WERI-Rb-1 (cell line): ENCODE data around the gene CAPRIN2.

ENCODE experiments used
- DNase-seq: peaks from one replicate; pipeline ENCODE4 v3.0.0-alpha.2; 2020
- H3K27ac ChIP-seq: fragments of 250-450 bp; sonication (Bioruptor Pico); 2 replicates; pipeline ENCODE4 v1.5.1; 2020; ENCODE audit warnings: mild to moderate bottlenecking, moderate library complexity
- H3K27me3 ChIP-seq: fragments of 250-450 bp; sonication (Bioruptor Pico); 2 replicates; pipeline ENCODE4 v1.5.1; 2021; ENCODE audit warnings: mild to moderate bottlenecking, low read depth, moderate library complexity; ENCODE audit not compliant: insufficient read depth, severe bottlenecking
- H3K36me3 ChIP-seq: fragments of 250-450 bp; sonication (Bioruptor Pico); 2 replicates; pipeline ENCODE4 v1.5.1; 2020; ENCODE audit warnings: mild to moderate bottlenecking, moderate library complexity
- H3K4me3 ChIP-seq: 2 replicates; pipeline ENCODE4 v1.5.1; 2011; ENCODE audit warnings: low read depth, mild to moderate bottlenecking, control low read depth, low read length
- H3K9me3 ChIP-seq: fragments of 250-450 bp; sonication (Bioruptor Pico); 2 replicates; pipeline ENCODE4 v1.5.1; 2021; ENCODE audit warnings: mild to moderate bottlenecking, moderate library complexity; ENCODE audit not compliant: severe bottlenecking
- CTCF ChIP-seq: IDR thresholded peaks from 2 replicates; pipeline ENCODE4 v1.5.1; 2011; ENCODE audit warnings: low read depth, mild to moderate bottlenecking, control low read depth, inconsistent platforms, low read length

Gene CAPRIN2

GRCh38 chr12:30788754-30789153 is 34.0 kb upstream of the CAPRIN2 start:
- Histone ChIP-seq H3K36me3 (no peaks in the 10 kb centered on the region), H3K27me3 (no peaks in the 10 kb centered on the region), H3K27ac (no peak overlapping the region), H3K9me3 (no peaks in the 10 kb centered on the region), H3K4me3 (no peak overlapping the region)
- TF ChIP-seq CTCF = no peak
- DNase-seq = no peak

GRCh38 chr12:30785630-30786029 is 30.9 kb upstream of the CAPRIN2 start:
- no peak for DNase-seq
- H3K4me3 ChIP-seq = no peak overlapping the region
- no peak overlapping the region for H3K27ac ChIP-seq
- no peak for TF ChIP-seq CTCF
- H3K36me3 ChIP-seq = no peaks in the 10 kb centered on the region
- no peaks in the 10 kb centered on the region for H3K27me3 ChIP-seq
- H3K9me3 ChIP-seq = no peaks in the 10 kb centered on the region

GRCh38 chr12:30784508-30784907 is 29.8 kb upstream of the CAPRIN2 start:
- no peak overlapping the region for H3K4me3 ChIP-seq
- H3K36me3 ChIP-seq = no peaks in the 10 kb centered on the region
- no peak for TF ChIP-seq CTCF
- H3K9me3 ChIP-seq = no peaks in the 10 kb centered on the region
- no peaks in the 10 kb centered on the region for H3K27me3 ChIP-seq
- no peak for DNase-seq
- no peak overlapping the region for H3K27ac ChIP-seq

- Histone ChIP-seq H3K27ac (no peak overlapping the region), H3K9me3 (no peaks in the 10 kb centered on the region), H3K27me3 (no peaks in the 10 kb centered on the region), H3K4me3 (no peak overlapping the region), H3K36me3 (no peaks in the 10 kb centered on the region)
- DNase-seq = no peak
- TF ChIP-seq CTCF = no peak
Observed at GRCh38 chr12:30783946-30784345, 29.2 kb upstream of the CAPRIN2 start.

- DNase-seq = no peak
- H3K9me3 ChIP-seq = no peaks in the 10 kb centered on the region
- H3K4me3 ChIP-seq = no peak overlapping the region
- H3K27ac ChIP-seq = no peak overlapping the region
- no peaks in the 10 kb centered on the region for H3K27me3 ChIP-seq
- no peak for TF ChIP-seq CTCF
- H3K36me3 ChIP-seq = no peaks in the 10 kb centered on the region
Observed at GRCh38 chr12:30782316-30783173, 27.8 kb upstream of the CAPRIN2 start.

- no peak for DNase-seq
- H3K9me3 ChIP-seq = peaks cover 3% of the 10 kb centered on the region
- H3K27me3 ChIP-seq = no peaks in the 10 kb centered on the region
- no peak overlapping the region for H3K4me3 ChIP-seq
- no peaks in the 10 kb centered on the region for H3K36me3 ChIP-seq
- no peak overlapping the region for H3K27ac ChIP-seq
- no peak for TF ChIP-seq CTCF
Observed at GRCh38 chr12:30779578-30779977, 24.8 kb upstream of the CAPRIN2 start.
